Esophagus muscularis mucosa (tissue), 4 donors: Measurements from ENCODE around the gene LTF. TPM values are rescaled to one million over a fixed set of nuclear protein-coding genes. Genes with fewer than 3 reads are reported as not detected.

Source experiments
- DNase-seq: peaks from one replicate; pipeline ENCODE4 v3.0.0-alpha.2; 2017; ENCODE audit errors: extremely low spot score
- H3K27ac ChIP-seq, 4 donors: fragments of 200-600 bp; sonication (generic); replicated peaks in 1 of 4; 1 replicate in 3 of 4; 2 replicates in 1 of 4; pipeline ENCODE4 v1.5.1; 2016 to 2019; ENCODE audit warnings: mild to moderate bottlenecking in 1 of 4
- H3K27me3 ChIP-seq, 4 donors: fragments of 200-600 bp; sonication (generic); one replicate each; pipeline versions ENCODE4 v1.5.1 to v1.6.0; 2016 to 2019
- H3K36me3 ChIP-seq, 4 donors: fragments of 200-600 bp; sonication (generic); one replicate each; pipeline ENCODE4 v1.5.1; 2016 to 2019
- H3K4me1 ChIP-seq, 4 donors: fragments of 200-600 bp; sonication (generic); one replicate each; pipeline ENCODE4 v1.5.1; 2016 to 2019
- H3K4me3 ChIP-seq, 4 donors: fragments of 200-600 bp; sonication (generic); 1 replicate in 2 of 4; 2 replicates in 2 of 4; pipeline ENCODE4 v1.5.1; 2016 to 2019; ENCODE audit warnings: mild to moderate bottlenecking in 4 of 4, moderate library complexity in 1 of 4
- H3K9me3 ChIP-seq, 4 donors: fragments of 200-600 bp; sonication (generic); 1 replicate in 3 of 4; 2 replicates in 1 of 4; pipeline ENCODE4 v1.5.1; 2016 to 2019
- CTCF ChIP-seq, 3 experiments: fragments of 200-600 bp in 2 of 3; fragments of 450-650 bp in 1 of 3; sonication (generic) in 2 of 3; IDR thresholded peaks; one replicate each; pipeline ENCODE4 v1.5.1; 2017 to 2019; ENCODE audit warnings: antibody characterized with exemption in 3 of 3, mild to moderate bottlenecking in 2 of 3, moderate library complexity in 1 of 3
- EP300 ChIP-seq: sonication (generic); formaldehyde crosslinking; IDR thresholded peaks from one replicate; pipeline ENCODE4 v1.6.1; 2017; ENCODE audit warnings: antibody characterized with exemption
- POLR2A ChIP-seq: fragments of 450-650 bp; IDR thresholded peaks from one replicate; pipeline ENCODE4 v1.6.1; 2017; ENCODE audit warnings: antibody characterized with exemption, moderate library complexity, mild to moderate bottlenecking, low read depth
- POLR2AphosphoS5 ChIP-seq, 2 donors: sonication (generic); formaldehyde crosslinking; IDR thresholded peaks; one replicate each; pipeline ENCODE4 v1.6.1; 2017; ENCODE audit warnings: antibody characterized with exemption in 2 of 2
- WGBS: methylation state at CpG from one replicate; pipeline ENCODE4 v1.1.5; 2018; 5-methylcytosine and 5-hydroxymethylcytosine counted together
- intact Hi-C: fragments of 100-400 bp; cut with DNase I; formaldehyde crosslinking; loops from one replicate; pipeline ENCODE4 v1.15.1; 2023
- total RNA-seq, 4 donors: library from RNA; depleted of rRNA; stranded (reverse); fragments of >200 nt; gene quantifications; one replicate each; pipeline versions ENCODE4 v1.1.0 to v1.2.1, GENCODE V29; 2016

Gene LTF
- total RNA-seq, 4 donors from 2014 or later, result 0.45 to 1.7 (median 0.87) TPM

DNA sequence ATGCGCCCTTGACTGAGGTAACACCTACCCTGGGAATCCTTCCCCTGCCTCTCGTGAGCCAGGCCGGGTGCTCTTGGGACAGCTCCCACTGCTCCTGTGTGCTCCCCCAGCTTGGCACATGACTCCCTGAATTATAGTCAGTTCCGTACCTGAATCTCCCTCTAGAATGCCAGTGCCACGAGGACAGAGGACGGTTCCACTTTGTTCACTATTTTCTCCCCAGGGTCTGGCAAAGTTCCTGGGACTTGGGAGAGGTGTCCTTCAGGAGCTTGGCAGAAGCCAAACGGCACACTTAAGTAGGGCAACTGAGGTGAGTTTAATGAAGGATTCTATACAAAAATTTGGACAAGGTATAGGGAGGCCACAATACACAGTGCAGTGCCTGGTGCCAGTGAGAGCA is 67.6 kb downstream of the LTF start:
- TF ChIP-seq POLR2AphosphoS5 (IDR thresholded peaks at IDR 0.05) (no peak), CTCF (IDR thresholded peaks at IDR 0.05) (no peak), EP300 (no peak), POLR2A (no peak)
- Histone ChIP-seq H3K9me3 (no peaks in the 10 kb centered on the region), H3K4me1 (no peaks in the 10 kb centered on the region), H3K4me3 (no peak overlapping the region), H3K27me3 (no peaks in the 10 kb centered on the region), H3K36me3 (no peaks in the 10 kb centered on the region), H3K27ac (no peak overlapping the region)
- intact Hi-C loops, result no loop called here
- WGBS, result 84% methylated on average over 7 of the region's 7 CpGs
- DNase-seq, result no peak

DNA sequence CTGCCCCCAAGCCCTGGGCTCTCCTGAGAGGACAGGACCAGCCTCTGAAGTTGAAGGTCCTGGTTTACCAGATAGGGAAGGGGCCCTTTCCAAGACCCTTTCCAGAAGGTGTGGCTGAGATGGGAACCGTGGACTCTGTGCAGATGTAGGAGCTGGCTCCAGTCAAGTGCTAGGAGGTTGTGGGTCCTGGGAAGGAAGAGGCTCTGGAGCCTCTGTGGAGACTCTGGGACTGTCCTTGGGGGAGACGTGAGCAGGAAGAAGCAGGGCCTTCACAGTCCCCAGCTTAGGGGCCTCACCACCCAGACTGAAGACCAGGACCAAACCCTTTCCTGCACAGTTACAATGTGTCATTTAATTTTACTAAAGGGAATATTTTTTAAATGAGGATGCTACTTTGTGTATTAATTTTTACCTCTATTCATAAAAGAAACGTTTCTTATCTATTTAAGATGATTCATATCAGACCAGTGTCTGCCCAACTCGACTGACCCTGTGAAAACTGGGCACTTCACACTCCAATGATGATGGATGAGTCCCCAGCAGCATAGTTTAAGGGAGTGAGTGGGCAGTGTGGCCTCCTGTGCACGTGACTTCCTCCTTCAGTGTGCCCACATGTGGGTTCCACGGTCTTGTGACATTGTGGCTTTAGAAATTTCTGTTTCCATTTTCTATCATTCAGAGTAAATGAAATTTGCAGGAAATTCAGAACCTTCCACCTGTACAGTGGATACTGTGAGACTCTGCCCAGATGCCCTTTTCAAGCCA is 68.8 kb downstream of the LTF start:
- TF ChIP-seq EP300, result no peak
- TF ChIP-seq POLR2A, result no peak
- TF ChIP-seq CTCF (IDR thresholded peaks at IDR 0.05), result no peak
- TF ChIP-seq POLR2AphosphoS5 (IDR thresholded peaks at IDR 0.05), result no peak
- Histone ChIP-seq H3K27ac (no peak overlapping the region), H3K4me3 (no peak overlapping the region), H3K9me3 (no peaks in the 10 kb centered on the region), H3K36me3 (no peaks in the 10 kb centered on the region), H3K4me1 (no peaks in the 10 kb centered on the region), H3K27me3 (no peaks in the 10 kb centered on the region)
- intact Hi-C loops, result no loop called here
- 71% methylated on average over 6 of the region's 6 CpGs for WGBS
- DNase-seq, result no peak

GRCh38 chr3:46395210-46395661 is 69.5 kb downstream of the LTF start:
- H3K4me1 ChIP-seq, result no peaks in the 10 kb centered on the region
- no peak for DNase-seq
- H3K4me3 ChIP-seq, result no peak overlapping the region
- H3K27me3 ChIP-seq, result no peaks in the 10 kb centered on the region
- no peaks in the 10 kb centered on the region for H3K36me3 ChIP-seq
- no peak overlapping the region for H3K27ac ChIP-seq
- WGBS, result 70% methylated on average over 6 of the region's 6 CpGs
- H3K9me3 ChIP-seq, result no peaks in the 10 kb centered on the region
- intact Hi-C loops, result no loop called here
- no peak for TF ChIP-seq EP300
- TF ChIP-seq POLR2AphosphoS5 (IDR thresholded peaks at IDR 0.05), result no peak
- TF ChIP-seq POLR2A, result no peak
- no peak for TF ChIP-seq CTCF (IDR thresholded peaks at IDR 0.05)

- intact Hi-C loops, result no loop called here
- Histone ChIP-seq H3K4me1 (no peaks in the 10 kb centered on the region), H3K36me3 (no peaks in the 10 kb centered on the region), H3K27ac (no peak overlapping the region), H3K4me3 (no peak overlapping the region), H3K9me3 (no peaks in the 10 kb centered on the region), H3K27me3 (no peaks in the 10 kb centered on the region)
- DNase-seq, result no peak
- WGBS, result 81% methylated on average over 8 of the region's 8 CpGs
- TF ChIP-seq EP300 (no peak), CTCF (IDR thresholded peaks at IDR 0.05) (no peak), POLR2A (no peak), POLR2AphosphoS5 (IDR thresholded peaks at IDR 0.05) (no peak)
These were observed 70.9 kb downstream of the LTF start for GRCh38 chr3:46393554-46394434.
